Left renal cortex interstitium (tissue), 4 donors: ENCODE results near the gene CUTA. TPM values are rescaled to one million over a fixed set of nuclear protein-coding genes. Genes with fewer than 3 reads are reported as not detected.
"Not testable (repeated sequence)": the region's sequence is repeated elsewhere in the genome, so short reads cannot be mapped to it uniquely, and the experiment has no call there.

Experiments used
- DNase-seq, 4 donors: peaks; one replicate each; pipeline ENCODE4 v3.0.0-alpha.2; 2013; ENCODE audit warnings: low read depth in 4 of 4, low spot score in 2 of 4, missing footprints in 1 of 4
- polyA plus RNA-seq, 4 donors: library from polyadenylated mRNA; unstranded; fragments of 120-200 nt; gene quantifications; one replicate each; pipeline ENCODE4 v1.2.1, GENCODE V29; 2013; ENCODE audit not compliant: insufficient read length in 4 of 4

CUTA gene
- polyA plus RNA-seq, 4 donors, result 218 to 288 (median 238) TPM

- no peak for DNase-seq
Observed at GRCh38 chr6:33373960-33374910, 43.7 kb downstream of the CUTA start.

- no peak for DNase-seq
Observed at GRCh38 chr6:33372526-33373123, 45.3 kb downstream of the CUTA start.

- DNase-seq, result not testable (repeated sequence)
Observed at GRCh38 chr6:33371901-33372300, 46.0 kb downstream of the CUTA start.

GRCh38 chr6:33367715-33368025 is 50.2 kb downstream of the CUTA start:
- not testable (repeated sequence) for DNase-seq

GRCh38 chr6:33367009-33367714 is 50.7 kb downstream of the CUTA start:
- DNase-seq, result no peak

Other genes starting within 250 kb of the CUTA start
- gene COL11A2, start 225.6 kb downstream of the CUTA start, polyA plus RNA-seq, result 1 to 10 TPM; 4.1 to 6.6 (median 5.6) TPM
- gene RXRB, start 217.4 kb downstream of the CUTA start, polyA plus RNA-seq, result 10 to 100 TPM; 49.6 to 67.6 (median 57.0) TPM
- gene SLC39A7, start 217.2 kb downstream of the CUTA start, polyA plus RNA-seq, result 100 to 1,000 TPM; 105 to 127 (median 111) TPM
- 10 to 100 TPM; 25.3 to 31.0 (median 27.6) TPM for gene HSD17B8, start 213.5 kb downstream of the CUTA start, polyA plus RNA-seq
- 10 to 100 TPM; 51.7 to 73.1 (median 66.6) TPM for gene RING1, start 209.6 kb downstream of the CUTA start, polyA plus RNA-seq
- gene VPS52, start 146.2 kb downstream of the CUTA start, polyA plus RNA-seq, result 10 to 100 TPM; 59.5 to 98.7 (median 77.5) TPM
- 1,000 to 10,000 TPM; 2,825 to 3,624 (median 3,323) TPM for gene RPS18, start 146.0 kb downstream of the CUTA start, polyA plus RNA-seq
- gene B3GALT4, start 141.0 kb downstream of the CUTA start, polyA plus RNA-seq, result 1 to 10 TPM; 4.1 to 5.2 (median 4.9) TPM
- 10 to 100 TPM; 58.6 to 81.8 (median 73.0) TPM for gene WDR46, start 128.9 kb downstream of the CUTA start, polyA plus RNA-seq
- gene PFDN6, start 128.5 kb downstream of the CUTA start, polyA plus RNA-seq, result 10 to 100 TPM; 73.3 to 86.9 (median 74.2) TPM
- gene RGL2, start 119.2 kb downstream of the CUTA start, polyA plus RNA-seq, result 100 to 1,000 TPM in 2 of 4 donors, 10 to 100 TPM in 2; 93.2 to 150 (median 113) TPM
- gene TAPBP, start 104.0 kb downstream of the CUTA start, polyA plus RNA-seq, result 10 to 100 TPM; 29.8 to 53.6 (median 40.3) TPM
- gene ZBTB22, start 100.4 kb downstream of the CUTA start, polyA plus RNA-seq, result 10 to 100 TPM; 21.5 to 30.4 (median 27.2) TPM
- 10 to 100 TPM; 50.6 to 59.5 (median 54.8) TPM for gene DAXX, start 95.1 kb downstream of the CUTA start, polyA plus RNA-seq
- gene KIFC1, start 26.3 kb downstream of the CUTA start, polyA plus RNA-seq, result 10 to 100 TPM; 35.9 to 49.1 (median 43.3) TPM
- 10 to 100 TPM; 59.1 to 87.0 (median 75.9) TPM for gene PHF1, start 7.1 kb downstream of the CUTA start, polyA plus RNA-seq
- 10 to 100 TPM; 18.2 to 50.2 (median 37.3) TPM for gene SYNGAP1, start 2.0 kb upstream of the CUTA start, polyA plus RNA-seq
- 10 to 100 TPM; 14.1 to 16.9 (median 14.6) TPM for gene ZBTB9, start 36.5 kb upstream of the CUTA start, polyA plus RNA-seq
- 10 to 100 TPM; 20.2 to 28.4 (median 23.2) TPM for gene BAK1, start 162.2 kb upstream of the CUTA start, polyA plus RNA-seq
- gene ITPR3, start 203.2 kb upstream of the CUTA start, polyA plus RNA-seq, result 10 to 100 TPM in 1 of 4 donors, 1 to 10 TPM in 3; 7.9 to 10.4 (median 8.4) TPM